Cardiac fibroblast (primary cell): ENCODE results near the gene TRIM39.

ENCODE experiments used
- DNase-seq, 2 donors: peaks; one replicate each; pipeline versions ENCODE4 v3.0.0 to v3.0.0-alpha.2; 2010; ENCODE audit warnings: low read depth in 2 of 2
- H3K4me3 ChIP-seq, 2 donors: replicated peaks in 1 of 2; 1 replicate in 1 of 2; 2 replicates in 1 of 2; pipeline ENCODE4 v1.5.1; 2011; ENCODE audit warnings: low read depth in 2 of 2, low read length in 2 of 2, mild to moderate bottlenecking in 2 of 2, moderate library complexity in 1 of 2
- CTCF ChIP-seq: IDR thresholded peaks from one replicate; pipeline ENCODE4 v1.5.1; 2011; ENCODE audit warnings: low read depth, mild to moderate bottlenecking, low read length, inconsistent platforms

The TRIM39 gene

GRCh38 chr6:30311101-30311500, 15.6 kb upstream of the TRIM39 start:
- TF ChIP-seq CTCF, result no peak
- no peak for DNase-seq
- H3K4me3 ChIP-seq, result no peak overlapping the region

GRCh38 chr6:30311671-30312070, 15.1 kb upstream of the TRIM39 start:
- DNase-seq, result no peak

GRCh38 chr6:30312266-30312665, 14.5 kb upstream of the TRIM39 start:
- no peak for TF ChIP-seq CTCF
- no peak for DNase-seq
- H3K4me3 ChIP-seq, result no peak overlapping the region

More at GRCh38 chr6:30311671-30312070, 15.1 kb upstream of the TRIM39 start:
- no peak overlapping the region for H3K4me3 ChIP-seq
- TF ChIP-seq CTCF, result no peak

GRCh38 chr6:30312676-30313321, 13.9 kb upstream of the TRIM39 start:
- no peak for DNase-seq
- no peak for TF ChIP-seq CTCF
- H3K4me3 ChIP-seq, result no peak overlapping the region

- H3K4me3 ChIP-seq, result no peak overlapping the region
- no peak for DNase-seq
- no peak for TF ChIP-seq CTCF
Measured at GRCh38 chr6:30315156-30315555, 11.6 kb upstream of the TRIM39 start.

GRCh38 chr6:30317913-30318589, 8.7 kb upstream of the TRIM39 start:
- DNase-seq, result no peak
- no peak overlapping the region for H3K4me3 ChIP-seq
- no peak for TF ChIP-seq CTCF
